ENCODE measurements around the gene BCL10.

The BCL10 gene

GRCh38 chr1:85262985-85263384 lies 13.4 kb downstream of the BCL10 start:
- no peak overlapping the region for H3K27ac ChIP-seq (ENCODE audit: extremely low read depth, low read depth, low read length)
- CTCF ChIA-PET = interaction anchor here (0.6 to 1.0 kb wide), 2 partner anchors 318 to 1133 kb away, joined by 3 read pairs; no protein-coding TSS in a partner anchor
- TF ChIP-seq, protein P1, sequence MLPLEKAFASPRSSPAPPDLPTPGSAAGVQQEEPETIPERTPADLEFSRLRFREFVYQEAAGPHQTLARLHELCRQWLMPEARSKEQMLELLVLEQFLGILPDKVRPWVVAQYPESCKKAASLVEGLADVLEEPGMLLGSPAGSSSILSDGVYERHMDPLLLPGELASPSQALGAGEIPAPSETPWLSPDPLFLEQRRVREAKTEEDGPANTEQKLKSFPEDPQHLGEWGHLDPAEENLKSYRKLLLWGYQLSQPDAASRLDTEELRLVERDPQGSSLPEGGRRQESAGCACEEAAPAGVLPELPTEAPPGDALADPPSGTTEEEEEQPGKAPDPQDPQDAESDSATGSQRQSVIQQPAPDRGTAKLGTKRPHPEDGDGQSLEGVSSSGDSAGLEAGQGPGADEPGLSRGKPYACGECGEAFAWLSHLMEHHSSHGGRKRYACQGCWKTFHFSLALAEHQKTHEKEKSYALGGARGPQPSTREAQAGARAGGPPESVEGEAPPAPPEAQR (tag by site-specific recombination; IDR thresholded peaks at IDR 0.05) = no peak
- TF ChIP-seq KLF8 (tag by site-specific recombination; IDR thresholded peaks at IDR 0.05) (no peak), ZNF184 (tag by site-specific recombination; IDR thresholded peaks at IDR 0.05) (no peak), GLI2 (tag by site-specific recombination; IDR thresholded peaks at IDR 0.05; ENCODE audit: borderline replicate concordance, low read depth) (no peak), ZNF10 (tag by site-specific recombination; IDR thresholded peaks at IDR 0.05) (no peak), HOXA7 (CRISPR knock-in tag; IDR thresholded peaks at IDR 0.05; ENCODE audit: borderline replicate concordance) (no peak), ZNF560 (tag by site-specific recombination; IDR thresholded peaks at IDR 0.05; ENCODE audit: borderline replicate concordance) (no peak), OSR2 (tag by site-specific recombination; IDR thresholded peaks at IDR 0.05) (no peak)
- TF ChIP-seq, protein P2, sequence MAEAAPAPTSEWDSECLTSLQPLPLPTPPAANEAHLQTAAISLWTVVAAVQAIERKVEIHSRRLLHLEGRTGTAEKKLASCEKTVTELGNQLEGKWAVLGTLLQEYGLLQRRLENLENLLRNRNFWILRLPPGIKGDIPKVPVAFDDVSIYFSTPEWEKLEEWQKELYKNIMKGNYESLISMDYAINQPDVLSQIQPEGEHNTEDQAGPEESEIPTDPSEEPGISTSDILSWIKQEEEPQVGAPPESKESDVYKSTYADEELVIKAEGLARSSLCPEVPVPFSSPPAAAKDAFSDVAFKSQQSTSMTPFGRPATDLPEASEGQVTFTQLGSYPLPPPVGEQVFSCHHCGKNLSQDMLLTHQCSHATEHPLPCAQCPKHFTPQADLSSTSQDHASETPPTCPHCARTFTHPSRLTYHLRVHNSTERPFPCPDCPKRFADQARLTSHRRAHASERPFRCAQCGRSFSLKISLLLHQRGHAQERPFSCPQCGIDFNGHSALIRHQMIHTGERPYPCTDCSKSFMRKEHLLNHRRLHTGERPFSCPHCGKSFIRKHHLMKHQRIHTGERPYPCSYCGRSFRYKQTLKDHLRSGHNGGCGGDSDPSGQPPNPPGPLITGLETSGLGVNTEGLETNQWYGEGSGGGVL (tag by site-specific recombination; IDR thresholded peaks at IDR 0.05) = no peak
- H3K4me3 ChIP-seq (ENCODE audit: low read depth, low read length) = no peak overlapping the region
- H3K36me3 ChIP-seq (ENCODE audit: control insufficient read depth in 2 of 2, insufficient read depth in 1 of 2, low read length in 2 of 2) = peaks cover 36 to 40% of the 10 kb centered on the region in 2 experiments
- 0 out of 2 replicates have a peak, but pooled peaks cover 2% of the 10 kb centered on the region for H3K4me1 ChIP-seq (ENCODE audit: control insufficient read depth, insufficient read depth, low read length)
- POLR2A ChIA-PET = interaction anchor here (0.6 to 1.2 kb wide), 2 partner anchors 13 to 649 kb away, joined by 3 read pairs; partner anchors contain the start of gene BCL10
- H3K9me3 ChIP-seq (ENCODE audit: control insufficient read depth, insufficient read depth, low read depth, low read length) = no peaks in the 10 kb centered on the region

DNA sequence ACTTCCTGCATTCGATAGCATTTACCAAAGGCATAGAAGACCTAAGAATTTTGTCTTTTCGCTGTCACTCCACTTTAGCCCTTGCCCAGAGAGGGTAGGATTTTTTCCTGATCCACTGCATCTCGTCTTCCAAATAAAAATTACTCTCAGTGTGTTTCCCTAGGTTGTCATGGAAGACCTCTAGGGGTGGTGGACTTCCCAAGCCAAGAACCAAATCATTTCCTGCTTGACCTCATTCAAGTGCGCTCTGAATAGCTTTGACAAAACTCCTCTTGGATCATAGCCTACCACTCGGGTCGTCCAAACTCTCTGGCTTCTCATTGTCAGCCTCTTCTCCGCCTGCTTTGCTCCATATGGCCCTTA lies 16.5 kb downstream of the BCL10 start:
- Histone ChIP-seq H3K27ac (ENCODE audit: extremely low read depth, low read depth, low read length) (no peak overlapping the region), H3K36me3 (ENCODE audit: control insufficient read depth in 2 of 2, insufficient read depth in 1 of 2, low read length in 2 of 2) (peaks cover 24 to 41% of the 10 kb centered on the region in 2 experiments), H3K4me3 (ENCODE audit: low read depth, low read length) (no peak overlapping the region), H3K9me3 (ENCODE audit: control insufficient read depth, insufficient read depth, low read depth, low read length) (no peaks in the 10 kb centered on the region), H3K4me1 (ENCODE audit: control insufficient read depth, insufficient read depth, low read length) (0 out of 2 replicates have a peak, but pooled peaks cover 2% of the 10 kb centered on the region)
- TF ChIP-seq ZBTB1 (tag by site-specific recombination; IDR thresholded peaks at IDR 0.05) = no peak
- TF ChIP-seq YY2 (tag by site-specific recombination; IDR thresholded peaks at IDR 0.05) = no peak
- TF ChIP-seq ZNF837 (tag by site-specific recombination; IDR thresholded peaks at IDR 0.05) = no peak
- no peak for TF ChIP-seq WT1 (tag by site-specific recombination; IDR thresholded peaks at IDR 0.05)
- TF ChIP-seq ZXDB (tag by site-specific recombination; IDR thresholded peaks at IDR 0.05) = no peak
- peak; percentile 51; the same call in 1 of the 2 replicates for TF ChIP-seq ZNF768 (tag by site-specific recombination; IDR thresholded peaks at IDR 0.05)
- TF ChIP-seq, protein P3, sequence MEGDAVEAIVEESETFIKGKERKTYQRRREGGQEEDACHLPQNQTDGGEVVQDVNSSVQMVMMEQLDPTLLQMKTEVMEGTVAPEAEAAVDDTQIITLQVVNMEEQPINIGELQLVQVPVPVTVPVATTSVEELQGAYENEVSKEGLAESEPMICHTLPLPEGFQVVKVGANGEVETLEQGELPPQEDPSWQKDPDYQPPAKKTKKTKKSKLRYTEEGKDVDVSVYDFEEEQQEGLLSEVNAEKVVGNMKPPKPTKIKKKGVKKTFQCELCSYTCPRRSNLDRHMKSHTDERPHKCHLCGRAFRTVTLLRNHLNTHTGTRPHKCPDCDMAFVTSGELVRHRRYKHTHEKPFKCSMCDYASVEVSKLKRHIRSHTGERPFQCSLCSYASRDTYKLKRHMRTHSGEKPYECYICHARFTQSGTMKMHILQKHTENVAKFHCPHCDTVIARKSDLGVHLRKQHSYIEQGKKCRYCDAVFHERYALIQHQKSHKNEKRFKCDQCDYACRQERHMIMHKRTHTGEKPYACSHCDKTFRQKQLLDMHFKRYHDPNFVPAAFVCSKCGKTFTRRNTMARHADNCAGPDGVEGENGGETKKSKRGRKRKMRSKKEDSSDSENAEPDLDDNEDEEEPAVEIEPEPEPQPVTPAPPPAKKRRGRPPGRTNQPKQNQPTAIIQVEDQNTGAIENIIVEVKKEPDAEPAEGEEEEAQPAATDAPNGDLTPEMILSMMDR (tag by site-specific recombination; IDR thresholded peaks at IDR 0.05) = peak; percentile 1; the same call in 1 of the 2 replicates
- no peak for TF ChIP-seq ZNF843 (tag by site-specific recombination; IDR thresholded peaks at IDR 0.05)
- TF ChIP-seq, protein P4, sequence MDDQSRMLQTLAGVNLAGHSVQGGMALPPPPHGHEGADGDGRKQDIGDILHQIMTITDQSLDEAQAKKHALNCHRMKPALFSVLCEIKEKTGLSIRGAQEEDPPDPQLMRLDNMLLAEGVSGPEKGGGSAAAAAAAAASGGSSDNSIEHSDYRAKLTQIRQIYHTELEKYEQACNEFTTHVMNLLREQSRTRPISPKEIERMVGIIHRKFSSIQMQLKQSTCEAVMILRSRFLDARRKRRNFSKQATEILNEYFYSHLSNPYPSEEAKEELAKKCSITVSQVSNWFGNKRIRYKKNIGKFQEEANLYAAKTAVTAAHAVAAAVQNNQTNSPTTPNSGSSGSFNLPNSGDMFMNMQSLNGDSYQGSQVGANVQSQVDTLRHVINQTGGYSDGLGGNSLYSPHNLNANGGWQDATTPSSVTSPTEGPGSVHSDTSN (CRISPR knock-in tag; IDR thresholded peaks at IDR 0.05) = no peak
- TF ChIP-seq ZNF571 (tag by site-specific recombination; IDR thresholded peaks at IDR 0.05) = no peak
- no peak for TF ChIP-seq ZFP41 (tag by site-specific recombination; IDR thresholded peaks at IDR 0.05; ENCODE audit: borderline replicate concordance)
- no peak for TF ChIP-seq ZNF2 (tag by site-specific recombination; IDR thresholded peaks at IDR 0.05)
- no peak for TF ChIP-seq ZNF366 (tag by site-specific recombination; conservative IDR thresholded peaks at IDR 0.05)
- no peak for TF ChIP-seq ZNF561 (tag by site-specific recombination; IDR thresholded peaks at IDR 0.05; ENCODE audit: borderline replicate concordance)
- ChIA-PET CTCF (interaction anchor here (0.6 to 11.6 kb wide), 32 partner anchors 9 to 759 kb away, joined by 3 to 206 read pairs (median 4); partner anchors contain the start of gene BCL10), POLR2A (interaction anchor here (1.0 to 2.6 kb wide), 9 partner anchors 16 to 352 kb away, joined by 3 to 30 read pairs (median 4); partner anchors contain the start of genes BCL10, DDAH1 and SYDE2)
